GM12892 (cell line): ENCODE data around the gene SHISA6.

Experiments
- DNase-seq: peaks from one replicate; pipeline ENCODE4 v3.0.0; 2011; ENCODE audit not compliant: insufficient read length
- FAIRE-seq: peaks from 2 replicates; lab custom pipeline; 2011; peaks lifted over from hg19 to GRCh38; lab: Jason Lieb, UNC
- POLR2A ChIP-seq: IDR thresholded peaks from 2 replicates; pipeline ENCODE4 v1.6.1; 2011; ENCODE audit warnings: low read depth, low read length, control low read depth
- POLR2AphosphoS5 ChIP-seq: IDR thresholded peaks from 2 replicates; pipeline ENCODE4 v1.6.1; 2011; ENCODE audit warnings: low read depth, low read length, control low read depth
- TAF1 ChIP-seq: IDR thresholded peaks from 2 replicates; pipeline ENCODE4 v1.6.1; 2011; ENCODE audit warnings: low read depth, mild to moderate bottlenecking, control low read depth, low read length, borderline replicate concordance

Gene SHISA6

DNA sequence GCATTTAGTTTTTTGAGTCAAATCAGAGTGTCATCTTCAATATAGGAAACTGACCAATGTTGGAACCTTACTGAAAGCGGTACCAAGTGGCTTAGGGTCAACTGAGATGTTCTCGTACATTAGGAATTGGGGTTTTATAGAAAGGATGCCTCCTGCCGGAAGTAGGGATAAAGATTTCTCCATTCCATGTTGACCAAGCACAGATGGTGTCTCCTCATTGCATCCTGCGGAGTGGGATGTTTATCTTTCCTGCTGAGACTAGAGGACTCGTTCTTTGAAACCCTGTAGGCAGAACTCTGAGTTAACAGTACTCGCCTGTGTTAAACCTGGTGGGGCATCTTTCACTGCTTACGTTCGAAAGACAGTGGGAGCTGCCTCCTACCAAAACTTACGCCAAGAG lies 1.4 kb downstream of the SHISA6 start:
- FAIRE-seq, result no peak
- TF ChIP-seq POLR2AphosphoS5, result no peak
- TF ChIP-seq TAF1, result no peak
- no peak for TF ChIP-seq POLR2A
- DNase-seq, result no peak

DNA sequence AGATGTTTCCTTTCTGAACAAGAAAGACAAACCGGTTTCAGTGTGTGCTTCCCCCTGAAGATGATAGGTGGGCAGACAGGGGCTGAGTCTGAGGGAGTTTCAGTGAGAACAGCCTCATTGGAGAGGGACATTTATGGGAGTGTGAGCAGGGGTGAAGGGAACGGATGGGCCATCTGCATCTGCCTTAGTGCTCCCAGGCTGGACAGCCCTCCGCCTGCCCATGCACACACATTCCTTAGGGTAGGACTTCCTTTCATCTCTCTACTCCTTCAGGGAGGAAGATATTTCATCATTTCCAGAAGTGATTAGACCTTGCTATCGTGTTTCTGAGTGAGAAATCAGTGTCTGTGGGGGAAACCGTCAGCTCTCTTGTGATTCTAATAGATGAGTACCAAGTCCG lies 3.8 kb downstream of the SHISA6 start:
- DNase-seq (no peak), FAIRE-seq (no peak)
- TF ChIP-seq TAF1, result no peak
- no peak for TF ChIP-seq POLR2AphosphoS5
- TF ChIP-seq POLR2A, result no peak

DNA sequence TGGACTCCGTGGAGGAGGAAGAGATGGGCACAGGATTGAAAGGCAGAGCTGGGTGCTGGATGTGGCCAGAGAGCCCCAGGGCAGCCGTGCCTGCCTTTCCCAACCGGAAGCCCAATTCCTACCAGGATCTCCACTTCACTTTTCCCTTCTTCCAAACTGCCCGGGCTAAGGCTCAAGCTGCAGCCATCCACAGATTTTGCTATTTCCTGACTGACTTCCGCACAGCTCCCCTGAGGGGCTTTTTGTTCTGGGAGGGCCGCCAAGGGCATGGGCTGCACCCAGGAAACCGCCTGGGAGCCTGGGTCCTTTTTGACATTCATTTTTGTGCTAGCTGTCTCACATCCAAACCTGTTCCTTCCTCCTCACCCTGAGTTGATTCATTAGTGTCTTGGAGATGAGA lies 4.2 kb downstream of the SHISA6 start:
- DNase-seq, result no peak
- no peak for FAIRE-seq
- TF ChIP-seq POLR2AphosphoS5 (no peak), TAF1 (no peak), POLR2A (no peak)

DNA sequence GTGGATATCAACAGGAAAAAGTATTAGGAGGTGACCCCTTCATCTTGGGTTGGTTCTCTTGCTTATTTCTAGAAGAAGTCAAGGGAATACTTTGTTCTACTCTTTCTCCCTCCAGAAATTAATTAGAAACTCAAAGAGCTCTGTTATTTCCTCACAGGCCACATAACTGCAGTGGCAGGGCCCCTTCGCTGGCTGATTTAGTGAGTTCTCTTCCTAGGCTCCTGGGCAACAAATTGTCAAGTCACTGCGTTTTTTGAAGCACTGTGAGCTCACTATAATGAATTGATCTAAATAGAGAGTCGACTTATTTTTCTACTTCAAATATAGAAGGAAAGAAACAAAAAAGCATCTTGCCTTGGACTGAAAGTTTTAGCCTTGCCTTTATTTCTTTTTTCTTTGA lies 4.8 kb downstream of the SHISA6 start:
- FAIRE-seq (no peak), DNase-seq (no peak)
- no peak for TF ChIP-seq TAF1
- no peak for TF ChIP-seq POLR2AphosphoS5
- TF ChIP-seq POLR2A, result no peak

GRCh38 chr17:11250161-11250560 lies 9.1 kb downstream of the SHISA6 start:
- FAIRE-seq (no peak), DNase-seq (no peak)
- TF ChIP-seq TAF1, result no peak
- TF ChIP-seq POLR2A, result no peak
- no peak for TF ChIP-seq POLR2AphosphoS5

GRCh38 chr17:11251561-11252107 lies 10.6 kb downstream of the SHISA6 start:
- FAIRE-seq (no peak), DNase-seq (no peak)
- TF ChIP-seq POLR2A, result no peak
- no peak for TF ChIP-seq TAF1
- no peak for TF ChIP-seq POLR2AphosphoS5

- DNase-seq, result no peak
- TF ChIP-seq TAF1 (no peak), POLR2A (no peak), POLR2AphosphoS5 (no peak)
- FAIRE-seq, result no peak
These were observed 11.1 kb downstream of the SHISA6 start for GRCh38 chr17:11252146-11252545.

- no peak for FAIRE-seq
- TF ChIP-seq POLR2AphosphoS5 (no peak), POLR2A (no peak), TAF1 (no peak)
- DNase-seq, result no peak
These were observed 15.9 kb downstream of the SHISA6 start for GRCh38 chr17:11256877-11257276.

- no peak for TF ChIP-seq POLR2A
- TF ChIP-seq TAF1, result no peak
- no peak for TF ChIP-seq POLR2AphosphoS5
- FAIRE-seq, result no peak
- no peak for DNase-seq
These were observed 23.3 kb downstream of the SHISA6 start for GRCh38 chr17:11264183-11264871.

GRCh38 chr17:11267999-11268575 lies 27.1 kb downstream of the SHISA6 start:
- DNase-seq, result no peak
- TF ChIP-seq TAF1, result no peak
- TF ChIP-seq POLR2AphosphoS5, result no peak
- TF ChIP-seq POLR2A, result no peak
- no peak for FAIRE-seq

GRCh38 chr17:11269210-11269609 lies 28.2 kb downstream of the SHISA6 start:
- DNase-seq (no peak), FAIRE-seq (no peak)
- TF ChIP-seq POLR2AphosphoS5, result no peak
- TF ChIP-seq TAF1, result no peak
- no peak for TF ChIP-seq POLR2A

DNA sequence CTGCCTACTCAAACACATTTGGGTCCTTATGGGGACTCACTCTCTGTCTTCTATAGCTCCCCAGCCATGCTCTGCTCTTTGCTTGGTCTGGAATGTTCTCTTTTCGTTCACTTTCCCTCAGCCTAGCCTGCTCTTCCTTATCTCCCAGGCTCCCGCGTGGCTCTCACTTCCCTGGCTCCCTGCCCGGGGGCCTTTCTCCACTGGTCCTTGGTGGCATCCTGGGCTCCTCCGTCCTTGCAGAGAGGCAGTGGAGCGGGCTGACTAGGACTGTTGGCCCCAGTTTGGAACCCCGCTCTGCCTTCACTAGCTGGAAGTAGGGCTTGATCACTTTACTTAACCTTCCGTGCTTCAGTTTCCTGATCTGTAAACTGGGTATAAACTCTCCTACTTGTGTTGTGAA lies 31.2 kb downstream of the SHISA6 start:
- DNase-seq, result no peak
- no peak for TF ChIP-seq POLR2A
- TF ChIP-seq TAF1, result no peak
- TF ChIP-seq POLR2AphosphoS5, result no peak
- FAIRE-seq, result no peak
